DND-41 (cell line): Measurements from ENCODE around the gene RGMB.

Source experiments
- ATAC-seq: fragments of 200-7000 bp; cut with Tn5 transposase; 3 replicates; pipeline ENCODE4 v1.9.1; 2021; ENCODE audit warnings: low read depth; ENCODE audit not compliant: insufficient read depth
- DNase-seq: peaks from one replicate; pipeline ENCODE4 v3.0.0-alpha.2; 2020
- H2AFZ ChIP-seq: 2 replicates; pipeline ENCODE4 v1.6.0; 2012; ENCODE audit warnings: low read depth, low read length
- H3K27ac ChIP-seq: 2 replicates; pipeline ENCODE4 v1.5.1; 2012; ENCODE audit warnings: low read length, inconsistent platforms
- H3K27me3 ChIP-seq: fragments of 200-600 bp; sonication (generic); 2 replicates; pipeline ENCODE4 v1.6.0; 2012; ENCODE audit warnings: low read length, mild to moderate bottlenecking, inconsistent platforms; ENCODE audit not compliant: insufficient read depth, poor library complexity
- H3K36me3 ChIP-seq: 2 replicates; pipeline ENCODE4 v1.5.1; 2012; ENCODE audit warnings: low read length, inconsistent platforms; ENCODE audit not compliant: insufficient read depth
- H3K4me1 ChIP-seq: 2 replicates; pipeline ENCODE4 v1.5.1; 2012; ENCODE audit warnings: mild to moderate bottlenecking, low read length; ENCODE audit not compliant: insufficient read depth
- H3K4me2 ChIP-seq: 2 replicates; pipeline ENCODE4 v1.6.0; 2012; ENCODE audit warnings: mild to moderate bottlenecking, moderate library complexity, low read length, inconsistent platforms; ENCODE audit not compliant: insufficient read depth
- H3K4me3 ChIP-seq, 2 experiments: fragments of 200-600 bp in 1 of 2; shearing (Covaris generic) in 1 of 2; 2 replicates each; pipeline ENCODE4 v1.5.1; 2012 to 2016; ENCODE audit warnings: inconsistent platforms in 2 of 2, low read length in 2 of 2, mild to moderate bottlenecking in 2 of 2, low read depth in 1 of 2, moderate library complexity in 1 of 2
- H3K79me2 ChIP-seq: 2 replicates; pipeline ENCODE4 v1.6.0; 2012; ENCODE audit warnings: low read length, inconsistent platforms; ENCODE audit not compliant: insufficient read depth
- H3K9ac ChIP-seq: 2 replicates; pipeline ENCODE4 v1.6.0; 2012; ENCODE audit warnings: low read depth, mild to moderate bottlenecking, inconsistent platforms, low read length, moderate library complexity
- H3K9me3 ChIP-seq: 2 replicates; pipeline ENCODE4 v1.5.1; 2012; ENCODE audit warnings: low read length, moderate library complexity, mild to moderate bottlenecking, inconsistent platforms; ENCODE audit not compliant: insufficient read depth, severe bottlenecking
- H4K20me1 ChIP-seq: 2 replicates; pipeline ENCODE4 v1.6.0; 2012; ENCODE audit warnings: low read length; ENCODE audit not compliant: insufficient read depth
- EZH2 ChIP-seq: IDR thresholded peaks from 3 replicates; pipeline ENCODE4 v1.6.1; 2012; ENCODE audit warnings: borderline replicate concordance, low read depth, mild to moderate bottlenecking, moderate library complexity, low read length, inconsistent platforms; ENCODE audit not compliant: severe bottlenecking
- TF ChIP-seq, protein P1 (sequence below): IDR thresholded peaks from 2 replicates; pipeline ENCODE4 v1.5.1; 2012; ENCODE audit warnings: borderline replicate concordance, low read length, moderate library complexity, mild to moderate bottlenecking; ENCODE audit not compliant: poor library complexity, severe bottlenecking; ENCODE audit errors: extremely low read depth

Gene RGMB

DNA sequence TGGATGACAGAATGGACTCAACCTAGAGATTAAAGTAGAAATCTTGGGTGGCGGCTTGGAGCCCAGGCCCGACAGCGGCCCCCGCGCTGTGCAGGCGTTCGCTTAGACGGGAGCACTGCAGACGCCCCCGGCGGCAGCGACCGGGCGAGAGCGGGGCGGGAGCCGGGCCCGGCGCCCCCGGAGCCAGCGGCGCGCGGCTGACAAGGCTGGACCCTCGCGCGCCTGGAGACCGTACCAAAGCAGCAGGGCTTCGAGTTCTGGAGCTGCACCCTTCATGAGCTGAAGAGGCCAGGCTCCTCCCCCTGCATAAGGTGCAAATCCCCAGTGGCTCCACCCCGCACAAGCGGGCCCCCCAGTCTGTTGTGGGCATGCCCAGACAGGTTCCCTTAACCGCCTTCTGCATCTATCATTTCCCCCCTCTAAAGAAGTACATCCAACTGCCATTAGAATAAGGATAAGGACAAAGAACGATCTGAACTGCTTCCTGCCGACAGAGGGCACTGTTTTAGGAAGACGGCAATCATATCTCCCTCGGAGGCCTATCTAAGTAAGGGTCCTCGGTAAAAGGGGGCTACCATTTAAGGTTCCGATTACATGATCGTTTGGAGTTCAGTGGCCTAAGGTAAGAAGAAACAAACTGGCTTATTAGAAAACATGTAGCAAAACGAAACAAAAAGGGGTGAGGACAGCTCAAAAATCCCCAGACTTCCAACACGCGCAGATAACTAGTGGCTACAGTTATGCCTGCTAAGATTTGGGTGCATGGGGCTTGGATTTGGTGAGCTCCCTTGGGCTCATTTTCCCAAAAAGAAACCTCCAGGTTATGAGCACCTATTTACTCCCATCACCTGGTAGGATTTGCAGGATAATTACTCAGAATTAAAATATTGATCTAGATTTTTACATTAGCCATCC lies 66.3 kb downstream of the RGMB start:
- Histone ChIP-seq H3K79me2 (no peaks in the 10 kb centered on the region), H3K9me3 (peaks cover 8% of the 10 kb centered on the region), H3K4me2 (no peak overlapping the region), H2AFZ (no peak overlapping the region), H4K20me1 (no peaks in the 10 kb centered on the region), H3K36me3 (no peaks in the 10 kb centered on the region), H3K27ac (no peak overlapping the region), H3K4me3 (no peak overlapping the region), H3K4me1 (no peaks in the 10 kb centered on the region), H3K9ac (no peak overlapping the region), H3K27me3 (no peaks in the 10 kb centered on the region)
- no peak for ATAC-seq
- DNase-seq = no peak
- TF ChIP-seq EZH2 = no peak
- TF ChIP-seq, protein P1, sequence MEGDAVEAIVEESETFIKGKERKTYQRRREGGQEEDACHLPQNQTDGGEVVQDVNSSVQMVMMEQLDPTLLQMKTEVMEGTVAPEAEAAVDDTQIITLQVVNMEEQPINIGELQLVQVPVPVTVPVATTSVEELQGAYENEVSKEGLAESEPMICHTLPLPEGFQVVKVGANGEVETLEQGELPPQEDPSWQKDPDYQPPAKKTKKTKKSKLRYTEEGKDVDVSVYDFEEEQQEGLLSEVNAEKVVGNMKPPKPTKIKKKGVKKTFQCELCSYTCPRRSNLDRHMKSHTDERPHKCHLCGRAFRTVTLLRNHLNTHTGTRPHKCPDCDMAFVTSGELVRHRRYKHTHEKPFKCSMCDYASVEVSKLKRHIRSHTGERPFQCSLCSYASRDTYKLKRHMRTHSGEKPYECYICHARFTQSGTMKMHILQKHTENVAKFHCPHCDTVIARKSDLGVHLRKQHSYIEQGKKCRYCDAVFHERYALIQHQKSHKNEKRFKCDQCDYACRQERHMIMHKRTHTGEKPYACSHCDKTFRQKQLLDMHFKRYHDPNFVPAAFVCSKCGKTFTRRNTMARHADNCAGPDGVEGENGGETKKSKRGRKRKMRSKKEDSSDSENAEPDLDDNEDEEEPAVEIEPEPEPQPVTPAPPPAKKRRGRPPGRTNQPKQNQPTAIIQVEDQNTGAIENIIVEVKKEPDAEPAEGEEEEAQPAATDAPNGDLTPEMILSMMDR = peak; percentile 6

DNA sequence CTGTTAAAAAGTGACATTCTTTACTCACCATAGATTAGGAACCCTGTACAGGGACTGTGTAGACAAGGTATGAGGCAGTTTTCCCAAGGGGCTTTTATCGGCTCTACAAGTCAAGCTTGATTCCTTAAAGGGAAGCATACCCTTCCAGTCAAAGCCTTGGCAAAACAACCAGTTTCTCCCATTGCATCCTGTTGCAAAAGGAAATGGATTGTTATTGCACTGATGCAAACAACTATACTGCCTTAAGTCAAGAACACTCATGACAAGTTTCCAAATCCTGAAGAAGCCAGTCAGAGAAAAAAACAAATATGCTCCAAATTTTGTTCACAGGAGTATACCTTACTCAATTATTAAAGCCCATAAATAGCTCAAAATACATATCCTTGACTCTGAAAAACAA lies 67.5 kb downstream of the RGMB start:
- Histone ChIP-seq H3K9ac (no peak overlapping the region), H3K27ac (no peak overlapping the region), H3K4me2 (no peak overlapping the region), H3K9me3 (peaks cover 11% of the 10 kb centered on the region), H2AFZ (no peak overlapping the region), H3K36me3 (no peaks in the 10 kb centered on the region), H3K4me1 (no peaks in the 10 kb centered on the region), H3K27me3 (no peaks in the 10 kb centered on the region), H4K20me1 (no peaks in the 10 kb centered on the region), H3K4me3 (no peak overlapping the region), H3K79me2 (no peaks in the 10 kb centered on the region)
- TF ChIP-seq, protein P1 = no peak
- no peak for TF ChIP-seq EZH2
- ATAC-seq (no peak), DNase-seq (no peak)

DNA sequence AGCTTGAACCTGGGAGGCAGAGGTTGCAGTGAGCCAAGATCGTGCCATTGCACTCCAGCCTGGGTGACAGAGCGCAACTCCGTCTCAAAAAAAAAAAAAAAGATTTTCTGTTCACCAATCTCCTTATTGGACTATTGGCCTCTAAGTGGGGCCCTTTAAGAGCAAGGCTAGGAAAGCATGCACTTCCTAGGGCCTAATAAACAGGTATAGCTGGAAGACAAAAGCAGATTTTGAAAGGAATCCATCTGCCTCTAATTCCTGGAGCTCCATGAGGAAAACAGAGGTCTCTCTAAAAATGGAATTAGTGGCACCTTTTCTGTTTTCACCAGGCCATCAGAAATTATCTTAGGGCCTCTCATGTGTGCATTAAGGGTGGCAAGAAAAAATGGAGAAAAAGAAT lies 70.0 kb downstream of the RGMB start:
- ATAC-seq = no peak
- H3K36me3 ChIP-seq = no peaks in the 10 kb centered on the region
- H3K4me3 ChIP-seq = no peak overlapping the region
- H3K79me2 ChIP-seq = no peaks in the 10 kb centered on the region
- H4K20me1 ChIP-seq = no peaks in the 10 kb centered on the region
- no peak overlapping the region for H2AFZ ChIP-seq
- peaks cover 11% of the 10 kb centered on the region for H3K9me3 ChIP-seq
- H3K4me1 ChIP-seq = no peaks in the 10 kb centered on the region
- H3K27ac ChIP-seq = no peak overlapping the region
- no peaks in the 10 kb centered on the region for H3K27me3 ChIP-seq
- no peak overlapping the region for H3K4me2 ChIP-seq
- no peak for DNase-seq
- no peak overlapping the region for H3K9ac ChIP-seq
- TF ChIP-seq, protein P1 = no peak
- no peak for TF ChIP-seq EZH2
